ENCODE measurements around the gene SMIM22.

SMIM22 gene

DNA sequence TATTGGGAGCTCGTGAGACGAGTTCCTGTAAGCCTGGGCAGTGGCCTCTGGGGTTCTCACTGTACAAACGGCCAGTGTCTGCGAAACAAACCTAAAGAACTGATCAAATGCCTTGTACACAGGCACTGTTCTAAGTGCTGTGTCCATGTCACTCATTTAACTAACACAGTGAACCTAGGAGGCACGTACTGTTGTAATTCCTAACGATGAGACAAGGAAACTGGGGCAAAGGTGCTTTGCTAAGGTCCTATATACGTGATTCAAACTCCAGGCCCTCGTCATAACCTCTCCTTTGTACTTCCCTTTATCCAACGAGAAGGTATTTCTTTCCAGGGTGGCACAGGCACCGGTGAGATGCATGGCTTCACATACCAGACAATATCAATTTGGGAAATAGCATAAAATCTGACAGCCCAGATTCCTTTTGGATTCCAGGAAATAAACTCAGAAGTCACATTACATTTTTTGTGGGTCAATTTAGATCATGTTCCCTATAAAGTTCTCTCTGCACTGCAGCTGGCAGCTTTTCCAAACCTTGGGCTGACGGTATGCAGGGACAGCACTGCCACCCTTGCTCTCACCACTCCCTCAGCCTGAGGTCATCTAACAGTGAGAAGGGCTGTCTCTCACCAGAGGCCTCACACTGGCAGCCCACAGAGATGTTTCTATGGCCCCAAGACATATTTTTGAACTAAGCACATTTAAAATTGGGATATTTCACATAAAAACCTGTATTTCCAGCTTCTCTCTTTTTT, 33.6 kb downstream of the SMIM22 start:
- Histone ChIP-seq H3K9ac (ENCODE audit: low read length) (no peak overlapping the region), H3K27ac (ENCODE audit: low read depth, low read length) (no peak overlapping the region), H3K4me3 (ENCODE audit: low read depth, low read length) (no peak overlapping the region), H3K36me3 (ENCODE audit: control insufficient read depth, insufficient read depth, low read length) (peaks cover 84% of the 10 kb centered on the region), H3K4me1 (ENCODE audit: control insufficient read depth, insufficient read depth, low read length) (no peaks in the 10 kb centered on the region), H3K9me3 (ENCODE audit: control insufficient read depth, insufficient read depth, low read depth, low read length) (no peaks in the 10 kb centered on the region), H3K27me3 (ENCODE audit: control insufficient read depth, insufficient read depth, low read length) (no peaks in the 10 kb centered on the region)

DNA sequence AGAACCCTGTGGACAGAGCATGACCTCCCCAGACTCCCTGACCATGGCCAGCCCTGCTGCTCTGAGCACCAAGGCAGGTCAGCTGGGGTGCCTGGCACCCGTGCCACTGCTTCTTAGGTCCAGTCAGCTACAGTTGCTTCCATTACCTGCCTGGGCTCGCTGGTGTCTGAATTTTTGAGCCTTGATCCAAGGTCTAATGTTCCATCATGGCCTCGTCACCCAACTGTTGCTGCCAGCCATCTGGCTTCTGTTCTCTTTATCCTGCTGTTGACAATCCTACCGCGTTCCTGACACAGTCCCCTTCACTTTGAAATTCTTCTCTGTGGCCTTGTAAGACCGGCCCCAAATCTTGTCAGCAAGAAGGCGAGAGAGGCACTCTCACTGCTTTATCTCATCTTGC, 35.2 kb downstream of the SMIM22 start:
- no peaks in the 10 kb centered on the region for H3K4me1 ChIP-seq (ENCODE audit: control insufficient read depth, insufficient read depth, low read length)
- H3K27me3 ChIP-seq (ENCODE audit: control insufficient read depth, insufficient read depth, low read length): no peaks in the 10 kb centered on the region
- no peaks in the 10 kb centered on the region for H3K9me3 ChIP-seq (ENCODE audit: control insufficient read depth, insufficient read depth, low read depth, low read length)
- H3K4me3 ChIP-seq (ENCODE audit: low read depth, low read length): no peak overlapping the region
- H3K9ac ChIP-seq (ENCODE audit: low read length): no peak overlapping the region
- H3K36me3 ChIP-seq (ENCODE audit: control insufficient read depth, insufficient read depth, low read length): peaks cover 82% of the 10 kb centered on the region
- H3K27ac ChIP-seq (ENCODE audit: low read depth, low read length): no peak overlapping the region

DNA sequence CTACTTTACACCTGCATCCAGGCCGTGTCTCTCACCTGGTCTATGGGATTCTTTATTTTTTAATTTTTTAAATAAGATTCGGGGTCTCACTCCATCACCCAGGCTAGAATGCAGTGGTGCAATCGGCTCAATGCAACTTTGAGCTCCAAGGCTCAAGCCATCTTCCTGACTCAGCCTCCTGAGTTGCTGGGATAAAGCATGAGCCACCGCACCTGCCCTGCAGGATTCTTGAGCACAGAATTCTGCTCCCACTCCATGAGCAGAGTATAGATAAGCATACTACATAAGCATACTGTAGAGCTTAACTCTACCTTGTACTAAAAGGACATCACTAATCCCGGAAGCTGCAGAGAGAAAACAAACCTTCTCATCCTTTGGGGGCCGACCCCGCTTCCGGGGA, 36.4 kb downstream of the SMIM22 start:
- Histone ChIP-seq H3K4me3 (ENCODE audit: low read depth, low read length) (no peak overlapping the region), H3K4me1 (ENCODE audit: control insufficient read depth, insufficient read depth, low read length) (no peaks in the 10 kb centered on the region), H3K9ac (ENCODE audit: low read length) (no peak overlapping the region), H3K36me3 (ENCODE audit: control insufficient read depth, insufficient read depth, low read length) (peaks cover 83% of the 10 kb centered on the region), H3K27ac (ENCODE audit: low read depth, low read length) (no peak overlapping the region), H3K9me3 (ENCODE audit: control insufficient read depth, insufficient read depth, low read depth, low read length) (no peaks in the 10 kb centered on the region), H3K27me3 (ENCODE audit: control insufficient read depth, insufficient read depth, low read length) (no peaks in the 10 kb centered on the region)

DNA sequence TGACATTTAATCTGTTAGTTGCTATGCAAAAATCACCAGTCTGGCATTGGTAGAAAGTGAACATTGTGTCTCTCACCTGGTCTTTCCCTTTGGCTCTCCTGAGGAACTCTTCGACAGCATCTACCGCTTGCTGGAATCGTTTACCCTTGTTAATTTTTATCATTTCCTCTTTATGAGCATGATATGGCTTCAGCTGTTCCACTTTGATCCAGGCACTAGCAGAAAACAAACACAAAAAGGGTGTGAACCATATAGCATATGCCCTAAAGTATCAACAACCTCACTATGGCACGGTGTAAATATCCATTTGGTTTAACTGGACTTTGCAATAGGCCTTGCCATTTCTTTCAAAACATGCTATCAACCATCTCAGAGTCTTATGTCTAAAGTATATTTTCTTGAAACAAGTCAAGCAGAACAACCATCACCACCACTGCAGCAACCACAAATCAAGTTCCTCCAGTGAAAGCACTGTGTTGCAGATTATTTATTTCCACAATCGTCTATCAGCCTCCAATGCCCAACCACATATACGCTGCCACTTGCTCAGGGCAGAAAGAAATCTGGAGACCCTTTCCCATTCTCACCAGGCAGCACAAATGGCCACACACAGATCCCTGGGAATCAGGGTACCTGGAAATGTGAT, 37.7 kb downstream of the SMIM22 start:
- H3K9ac ChIP-seq (ENCODE audit: low read length): no peak overlapping the region
- H3K36me3 ChIP-seq (ENCODE audit: control insufficient read depth, insufficient read depth, low read length): peaks cover 84% of the 10 kb centered on the region

DNA sequence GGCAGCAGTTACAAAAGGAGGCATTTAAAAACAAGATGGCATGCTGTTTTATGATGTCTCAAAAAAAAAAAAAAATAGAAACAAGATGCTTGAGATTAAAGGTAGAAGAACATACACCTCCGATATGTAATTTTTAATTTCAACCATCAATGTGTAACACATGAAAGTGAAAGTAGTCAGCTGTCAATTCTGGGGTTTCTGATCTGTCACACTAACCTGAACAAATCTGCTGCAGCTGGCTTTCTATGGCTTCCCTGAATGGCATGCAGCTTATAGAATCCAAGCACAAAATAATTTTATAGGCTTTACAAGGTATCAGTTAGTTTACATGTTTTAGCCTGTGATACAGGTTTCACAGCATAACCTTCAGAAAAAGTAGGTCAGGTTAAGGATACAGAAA, 38.4 kb downstream of the SMIM22 start:
- no peaks in the 10 kb centered on the region for H3K4me1 ChIP-seq (ENCODE audit: control insufficient read depth, insufficient read depth, low read length)
- H3K4me3 ChIP-seq (ENCODE audit: low read depth, low read length): no peak overlapping the region
- H3K36me3 ChIP-seq (ENCODE audit: control insufficient read depth, insufficient read depth, low read length): peaks cover 86% of the 10 kb centered on the region
- no peaks in the 10 kb centered on the region for H3K27me3 ChIP-seq (ENCODE audit: control insufficient read depth, insufficient read depth, low read length)
- no peak overlapping the region for H3K9ac ChIP-seq (ENCODE audit: low read length)
- H3K27ac ChIP-seq (ENCODE audit: low read depth, low read length): no peak overlapping the region
- H3K9me3 ChIP-seq (ENCODE audit: control insufficient read depth, insufficient read depth, low read depth, low read length): no peaks in the 10 kb centered on the region

More for the DNA sequence above, 37.7 kb downstream of the SMIM22 start:
- no peaks in the 10 kb centered on the region for H3K9me3 ChIP-seq (ENCODE audit: control insufficient read depth, insufficient read depth, low read depth, low read length)
- no peaks in the 10 kb centered on the region for H3K27me3 ChIP-seq (ENCODE audit: control insufficient read depth, insufficient read depth, low read length)
- H3K4me3 ChIP-seq (ENCODE audit: low read depth, low read length): no peak overlapping the region
- H3K4me1 ChIP-seq (ENCODE audit: control insufficient read depth, insufficient read depth, low read length): no peaks in the 10 kb centered on the region
- H3K27ac ChIP-seq (ENCODE audit: low read depth, low read length): no peak overlapping the region

DNA sequence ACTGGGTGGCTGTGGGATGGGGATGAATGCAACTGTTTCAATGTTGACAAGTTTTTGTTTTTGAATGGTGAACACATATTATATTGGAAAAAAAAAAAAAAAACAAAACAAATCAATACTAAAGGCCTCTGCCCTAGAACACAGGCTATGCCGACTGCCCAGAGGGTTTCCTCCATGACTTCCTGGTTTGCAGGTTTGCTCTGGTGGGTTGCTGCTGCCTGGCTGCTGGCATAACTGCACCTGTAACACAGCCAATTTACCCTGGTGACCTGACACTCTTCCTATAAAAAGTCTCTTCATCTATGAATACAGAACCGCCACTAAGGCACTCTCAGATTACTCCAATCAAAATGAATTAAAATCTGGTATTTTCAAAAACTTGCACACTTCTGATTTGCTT, 41.6 kb downstream of the SMIM22 start:
- no peak overlapping the region for H3K4me3 ChIP-seq (ENCODE audit: low read depth, low read length)
- no peak overlapping the region for H3K27ac ChIP-seq (ENCODE audit: low read depth, low read length)
- H3K36me3 ChIP-seq (ENCODE audit: control insufficient read depth, insufficient read depth, low read length): peaks cover 89% of the 10 kb centered on the region
- H3K27me3 ChIP-seq (ENCODE audit: control insufficient read depth, insufficient read depth, low read length): no peaks in the 10 kb centered on the region
- H3K9ac ChIP-seq (ENCODE audit: low read length): no peak overlapping the region
- no peaks in the 10 kb centered on the region for H3K9me3 ChIP-seq (ENCODE audit: control insufficient read depth, insufficient read depth, low read depth, low read length)
- H3K4me1 ChIP-seq (ENCODE audit: control insufficient read depth, insufficient read depth, low read length): no peaks in the 10 kb centered on the region

DNA sequence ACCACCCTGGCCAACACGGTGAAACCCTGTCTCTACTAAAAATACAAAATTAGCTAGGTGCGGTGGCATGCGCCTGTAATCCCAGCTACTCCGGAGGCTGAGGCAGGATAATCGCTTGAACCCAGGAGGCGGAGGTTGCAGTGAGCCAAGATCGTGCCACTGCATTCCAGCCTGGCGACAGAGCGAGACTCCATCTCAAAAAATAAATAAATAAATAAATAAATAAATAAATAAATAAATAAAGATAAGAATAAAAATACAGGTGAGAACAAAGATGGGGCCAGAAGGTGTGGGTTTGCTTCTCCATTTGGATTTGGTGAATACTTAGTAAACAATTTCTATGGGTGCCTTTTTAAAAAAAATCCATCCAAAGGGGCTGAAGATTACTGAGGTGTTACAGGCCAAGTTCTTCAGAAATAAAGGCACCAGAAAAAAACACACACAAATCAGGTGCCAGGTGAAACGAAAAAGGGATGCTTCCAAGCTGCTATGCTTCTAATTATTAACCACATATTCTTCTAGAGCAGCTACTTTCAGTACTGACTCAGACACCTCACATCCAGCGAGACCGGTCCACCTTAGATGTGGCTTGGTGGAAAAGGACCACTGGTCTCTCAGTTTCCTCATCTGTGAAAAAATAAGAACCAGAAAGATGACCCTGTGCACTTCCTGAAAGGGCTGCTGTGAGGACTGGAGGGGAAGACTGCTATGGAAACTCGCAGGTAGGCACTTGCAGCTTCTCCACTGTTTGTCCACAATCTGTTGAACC, 42.7 kb downstream of the SMIM22 start:
- Histone ChIP-seq H3K4me3 (ENCODE audit: low read depth, low read length) (no peak overlapping the region), H3K4me1 (ENCODE audit: control insufficient read depth, insufficient read depth, low read length) (no peaks in the 10 kb centered on the region), H3K27me3 (ENCODE audit: control insufficient read depth, insufficient read depth, low read length) (no peaks in the 10 kb centered on the region), H3K36me3 (ENCODE audit: control insufficient read depth, insufficient read depth, low read length) (peaks cover 86% of the 10 kb centered on the region), H3K9me3 (ENCODE audit: control insufficient read depth, insufficient read depth, low read depth, low read length) (no peaks in the 10 kb centered on the region), H3K9ac (ENCODE audit: low read length) (no peak overlapping the region), H3K27ac (ENCODE audit: low read depth, low read length) (no peak overlapping the region)

DNA sequence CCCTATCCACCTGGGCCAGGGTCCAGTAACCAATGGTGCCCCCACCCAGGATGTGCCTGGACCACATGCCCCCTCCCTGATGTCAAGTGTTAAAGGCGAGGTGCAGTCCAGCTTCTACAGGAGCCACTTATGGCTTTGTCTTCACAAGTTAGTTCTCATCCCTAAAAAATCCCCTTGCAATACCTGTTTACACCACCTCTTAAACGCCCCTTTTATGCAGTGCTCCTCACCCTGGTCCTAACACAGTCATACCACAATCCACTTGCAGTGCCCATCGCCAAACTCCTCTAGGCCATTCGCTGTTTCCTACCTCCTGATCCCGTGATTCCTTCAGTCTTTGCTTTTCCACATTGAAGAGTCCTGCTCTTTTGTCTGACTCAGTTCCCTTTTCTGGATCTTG, 44.8 kb downstream of the SMIM22 start:
- H3K36me3 ChIP-seq (ENCODE audit: control insufficient read depth, insufficient read depth, low read length): peaks cover 88% of the 10 kb centered on the region
- H3K4me3 ChIP-seq (ENCODE audit: low read depth, low read length): no peak overlapping the region
- no peaks in the 10 kb centered on the region for H3K4me1 ChIP-seq (ENCODE audit: control insufficient read depth, insufficient read depth, low read length)
- H3K9ac ChIP-seq (ENCODE audit: low read length): no peak overlapping the region
- no peaks in the 10 kb centered on the region for H3K9me3 ChIP-seq (ENCODE audit: control insufficient read depth, insufficient read depth, low read depth, low read length)
- H3K27me3 ChIP-seq (ENCODE audit: control insufficient read depth, insufficient read depth, low read length): no peaks in the 10 kb centered on the region
- H3K27ac ChIP-seq (ENCODE audit: low read depth, low read length): no peak overlapping the region

DNA sequence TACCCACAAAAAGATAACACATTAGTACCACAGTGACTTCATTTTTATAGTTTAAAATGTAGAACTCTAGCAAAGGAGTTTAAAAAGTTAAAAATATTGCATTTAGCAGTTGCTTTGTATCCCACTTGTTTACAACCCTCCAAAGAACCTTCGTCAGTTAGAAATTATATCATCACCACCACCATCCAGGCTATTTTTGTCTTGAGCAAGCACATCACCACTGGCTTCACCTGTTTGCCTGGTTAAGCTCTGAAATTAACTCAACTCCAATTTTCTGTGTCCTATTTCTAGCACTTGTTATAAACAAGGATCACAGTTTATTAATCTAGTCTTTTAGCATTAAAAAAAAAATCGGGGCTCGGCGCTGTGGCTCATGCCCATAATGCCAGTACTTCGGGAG, 45.8 kb downstream of the SMIM22 start:
- no peak overlapping the region for H3K9ac ChIP-seq (ENCODE audit: low read length)
- H3K9me3 ChIP-seq (ENCODE audit: control insufficient read depth, insufficient read depth, low read depth, low read length): no peaks in the 10 kb centered on the region
- no peaks in the 10 kb centered on the region for H3K27me3 ChIP-seq (ENCODE audit: control insufficient read depth, insufficient read depth, low read length)
- H3K36me3 ChIP-seq (ENCODE audit: control insufficient read depth, insufficient read depth, low read length): peaks cover 87% of the 10 kb centered on the region
- H3K27ac ChIP-seq (ENCODE audit: low read depth, low read length): no peak overlapping the region
- 0 out of 2 replicates have a peak, but pooled peaks cover under 1% of the 10 kb centered on the region for H3K4me1 ChIP-seq (ENCODE audit: control insufficient read depth, insufficient read depth, low read length)
- no peak overlapping the region for H3K4me3 ChIP-seq (ENCODE audit: low read depth, low read length)
